HepG2 (cell line): ENCODE results near the gene KLK14. TPM values are rescaled to one million over a fixed set of nuclear protein-coding genes. Genes with fewer than 3 reads are reported as not detected.

Experiments
- ATAC-seq: fragments of 200-7000 bp; cut with Tn5 transposase; 3 replicates; pipeline ENCODE4 v1.9.1; 2020; ENCODE audit warnings: mild to moderate bottlenecking, moderate library complexity
- BruUV-seq: library from RNA; stranded (reverse); fragments of 400-500 nt; replicated peaks from 2 replicates; lab custom pipeline; 2021; lab: Mats Ljungman, UMichigan
- CTCF ChIA-PET: fragments of 300-600 bp; formaldehyde crosslinking; extraction: SDS; loops from one replicate; lab custom pipeline; 2021; ENCODE audit warnings: low total read pairs, inconsistent platforms, low intra/inter-chr PET ratio; lab: Yijun Ruan, JAX
- POLR2A ChIA-PET: fragments of 350-600 bp; sonication (Branson Sonifier 250); formaldehyde crosslinking; loops from one replicate; lab custom pipeline; 2020; ENCODE audit warnings: antibody characterized with exemption, inconsistent platforms; lab: Yijun Ruan, JAX
- DNase-seq: peaks from one replicate; pipeline ENCODE4 v3.0.0-alpha.2; 2015; ENCODE audit warnings: low spot score
- FAIRE-seq: peaks from 3 replicates; lab custom pipeline; 2011; peaks lifted over from hg19 to GRCh38; lab: Jason Lieb, UNC
- H2AFZ ChIP-seq: one replicate; pipeline ENCODE4 v1.6.1; 2011; ENCODE audit warnings: low read length, inconsistent platforms
- H3K27ac ChIP-seq: fragments of 300-600 bp; 3 replicates; pipeline ENCODE4 v1.8.0; 2011; ENCODE audit warnings: mixed run types, mild to moderate bottlenecking, mixed read lengths, low read length, inconsistent platforms; ENCODE audit not compliant: insufficient read depth; ENCODE audit errors: extremely low read length
- H3K27me3 ChIP-seq, 2 experiments: fragments of 200-600 bp in 1 of 2; 2 replicates in 1 of 2; 3 replicates in 1 of 2; pipeline versions ENCODE4 v1.6.0 to v1.8.0; 2011; ENCODE audit warnings: low read length in 2 of 2, mild to moderate bottlenecking in 2 of 2, moderate library complexity in 2 of 2, inconsistent platforms in 1 of 2; ENCODE audit not compliant: insufficient read depth in 2 of 2, control insufficient read depth in 1 of 2
- H3K36me3 ChIP-seq, 2 experiments: fragments of 200-600 bp in 1 of 2; replicated peaks in 1 of 2; 2 replicates in 1 of 2; 3 replicates in 1 of 2; pipeline versions ENCODE4 v1.5.1 to v1.8.0; 2011; ENCODE audit warnings: low read length in 2 of 2, inconsistent platforms in 1 of 2; ENCODE audit not compliant: insufficient read depth in 2 of 2, control insufficient read depth in 1 of 2
- H3K4me1 ChIP-seq: 2 replicates; pipeline ENCODE4 v1.5.1; 2012; ENCODE audit warnings: low read length, inconsistent platforms; ENCODE audit not compliant: insufficient read depth
- H3K4me2 ChIP-seq: 2 replicates; pipeline ENCODE4 v1.6.0; 2011; ENCODE audit warnings: low read depth, low read length, inconsistent platforms
- H3K4me3 ChIP-seq, 3 experiments: fragments of 200-600 bp in 1 of 3; sonication (generic), shearing (Covaris generic) in 1 of 3; replicated peaks in 1 of 3; 2 replicates each; pipeline ENCODE4 v1.5.1; 2011 to 2016; ENCODE audit warnings: low read length in 3 of 3, inconsistent platforms in 2 of 3, low read depth in 2 of 3, mild to moderate bottlenecking in 2 of 3, control low read depth in 1 of 3, mixed read lengths in 1 of 3; ENCODE audit not compliant: insufficient read depth in 1 of 3
- H3K79me2 ChIP-seq: one replicate; pipeline ENCODE4 v1.6.1; 2011; ENCODE audit warnings: low read length, inconsistent platforms; ENCODE audit not compliant: insufficient read depth
- H3K9ac ChIP-seq: 2 replicates; pipeline ENCODE4 v1.6.0; 2011; ENCODE audit warnings: mild to moderate bottlenecking, low read depth, low read length, inconsistent platforms; ENCODE audit not compliant: insufficient read depth
- H3K9me3 ChIP-seq: 2 replicates; pipeline ENCODE4 v1.5.1; 2012; ENCODE audit warnings: mild to moderate bottlenecking, low read length
- H4K20me1 ChIP-seq: 2 replicates; pipeline ENCODE4 v1.6.0; 2011; ENCODE audit warnings: inconsistent platforms, mild to moderate bottlenecking, low read length, moderate library complexity; ENCODE audit not compliant: insufficient read depth
- AGO2 ChIP-seq: fragments of 200-400 bp; formaldehyde crosslinking; optimal IDR thresholded peaks from 2 replicates; pipeline ENCODE3; 2017; ENCODE audit warnings: mild to moderate bottlenecking, low read depth, low read length, moderate library complexity
- FLYWCH1 ChIP-seq: sonication (generic); formaldehyde crosslinking; IDR thresholded peaks from 2 replicates; pipeline ENCODE4 v1.8.1; 2023; ENCODE audit warnings: mild to moderate bottlenecking, missing genetic modification reagents
- FOXA1 ChIP-seq, 2 experiments: fragments of 450-650 bp in 1 of 2; sonication (generic) in 1 of 2; formaldehyde crosslinking in 1 of 2; IDR thresholded peaks; 2 replicates each; pipeline versions ENCODE4 v1.4.0 to v1.6.1; 2016 to 2020; ENCODE audit warnings: missing genetic modification reagents in 1 of 2
- GLI4 ChIP-seq: sonication (generic); formaldehyde crosslinking; IDR thresholded peaks from 2 replicates; pipeline ENCODE4 v1.5.1; 2020; ENCODE audit warnings: missing genetic modification reagents, mild to moderate bottlenecking, moderate library complexity, borderline replicate concordance
- HINFP ChIP-seq: sonication (generic); formaldehyde crosslinking; IDR thresholded peaks from 2 replicates; pipeline ENCODE4 v1.4.0; 2020; ENCODE audit warnings: low read depth, mild to moderate bottlenecking, missing genetic modification reagents
- HOXA5 ChIP-seq: sonication (generic); formaldehyde crosslinking; IDR thresholded peaks from 2 replicates; pipeline ENCODE4 v1.4.0; 2020; ENCODE audit warnings: missing genetic modification reagents
- NFKBIZ ChIP-seq: IDR thresholded peaks from 2 replicates; pipeline ENCODE4 v1.6.1; 2018; ENCODE audit warnings: missing genetic modification reagents, missing compliant biosample characterization
- PHF21A ChIP-seq: sonication (generic); formaldehyde crosslinking; IDR thresholded peaks from 2 replicates; pipeline ENCODE4 v1.5.0; 2020; ENCODE audit warnings: mild to moderate bottlenecking, missing genetic modification reagents
- RBFOX2 ChIP-seq: fragments of 200-400 bp; formaldehyde crosslinking; IDR thresholded peaks from 2 replicates; pipeline ENCODE4 v1.6.1; 2017; ENCODE audit warnings: low read depth, mild to moderate bottlenecking, low read length
- SALL2 ChIP-seq: sonication (generic); formaldehyde crosslinking; IDR thresholded peaks from 2 replicates; pipeline ENCODE4 v1.8.1; 2023; ENCODE audit warnings: mild to moderate bottlenecking, missing genetic modification reagents, inconsistent platforms
- SCMH1 ChIP-seq: sonication (generic); formaldehyde crosslinking; IDR thresholded peaks from 2 replicates; pipeline ENCODE4 v1.9.0; 2021; ENCODE audit warnings: missing genetic modification reagents, mild to moderate bottlenecking, borderline replicate concordance
- ZFP41 ChIP-seq: sonication (generic); formaldehyde crosslinking; IDR thresholded peaks from 2 replicates; pipeline ENCODE4 v1.4.0; 2020; ENCODE audit warnings: mild to moderate bottlenecking, missing genetic modification reagents, borderline replicate concordance
- ZNF124 ChIP-seq: sonication (generic); formaldehyde crosslinking; IDR thresholded peaks from 2 replicates; pipeline ENCODE4 v1.4.0; 2020; ENCODE audit warnings: missing genetic modification reagents
- ZNF275 ChIP-seq: sonication (generic); formaldehyde crosslinking; IDR thresholded peaks from 2 replicates; pipeline ENCODE4 v1.8.0; 2022; ENCODE audit warnings: missing genetic modification reagents, mild to moderate bottlenecking, inconsistent platforms, borderline replicate concordance
- ZNF282 ChIP-seq: fragments of 450-650 bp; IDR thresholded peaks from 2 replicates; pipeline ENCODE4 v1.6.1; 2018; ENCODE audit not compliant: partially characterized antibody
- ZNF782 ChIP-seq: sonication (generic); formaldehyde crosslinking; IDR thresholded peaks from 2 replicates; pipeline ENCODE4 v1.4.0; 2020; ENCODE audit warnings: missing genetic modification reagents, mild to moderate bottlenecking, borderline replicate concordance
- WGBS: methylation state at CpG from one replicate; pipeline ENCODE4 v1.1.6; 2017; ENCODE audit warnings: low lambda C conversion rate; 5-methylcytosine and 5-hydroxymethylcytosine counted together
- in situ Hi-C: cut with HindIII; loops from 2 replicates; pipeline ENCODE4 v1.10.0; 2017; ENCODE audit warnings: low pct_unique_long_range_greater_than_20kb; ENCODE audit not compliant: extremely low pct_ligation_motif_present
- intact Hi-C: fragments of 100-400 bp; cut with micrococcal nuclease; formaldehyde crosslinking; loops from one replicate; pipeline ENCODE4 v1.10.0; 2022; ENCODE audit not compliant: unreplicated experiment
- polyA plus RNA-seq, 8 experiments: library from polyadenylated mRNA; depleted of rRNA in 3 of 8; stranded (reverse) in 7 of 8; unstranded in 1 of 8; fragments of >200 nt; fragmentation: Illumina TruSeq in 4 of 8; extraction: Trizol in 4 of 8; gene quantifications; 2 replicates each; pipeline versions ENCODE4 v1.2.1 to v1.2.3, GENCODE V29; 2011 to 2016; ENCODE audit warnings: low read depth in 4 of 8, missing spikeins in 1 of 8, mixed read lengths in 1 of 8; ENCODE audit not compliant: insufficient read depth in 1 of 8
- total RNA-seq, 5 experiments: library from RNA; depleted of rRNA; stranded (reverse); fragments of >200 nt; fragmentation: Illumina TruSeq; extraction: Trizol; gene quantifications; 2 replicates each; pipeline ENCODE4 v1.2.3, GENCODE V29; 2016; ENCODE audit warnings: low read depth in 1 of 5

The KLK14 gene
- total and polyA plus RNA-seq, 2 of the 13 experiments (the other 11 are each of a cell fraction or from before 2014, with no cell fraction given): not detected

DNA sequence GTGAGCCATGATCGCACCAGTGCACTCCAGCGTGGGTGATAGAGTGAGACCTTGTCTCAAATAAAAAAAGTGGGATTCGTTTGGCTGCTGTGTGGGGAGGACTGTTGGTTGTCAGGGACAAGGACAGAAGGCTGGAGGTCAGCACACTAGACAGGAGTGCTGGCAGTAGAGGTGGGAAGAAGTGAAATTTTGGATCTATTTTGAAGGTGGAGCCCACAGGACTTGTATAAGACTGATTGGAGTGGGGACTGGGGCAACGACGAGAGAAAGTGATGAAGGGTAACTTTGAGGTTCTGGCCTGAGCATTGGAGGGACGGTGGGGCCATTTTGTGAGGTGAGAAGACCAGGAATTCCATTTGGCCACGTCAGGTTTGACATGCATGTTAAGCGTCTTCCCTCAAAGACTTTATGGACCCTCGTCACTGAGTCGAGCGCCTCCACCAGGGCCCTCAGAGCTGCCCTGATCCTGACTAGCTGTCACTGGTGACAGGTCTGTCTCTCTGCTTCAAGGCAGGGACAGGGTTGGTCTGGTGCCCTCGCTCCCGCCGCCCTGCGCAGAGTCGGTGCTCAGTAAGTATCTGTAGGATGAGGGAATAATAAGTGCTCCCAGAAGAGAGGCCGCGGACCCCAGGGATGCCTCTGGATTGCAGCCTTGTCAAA lies 24.8 kb upstream of the KLK14 start (continued):
- no peak for TF ChIP-seq ZNF275 (CRISPR knock-in tag)
- TF ChIP-seq ZFP41: no peak
- TF ChIP-seq SALL2 (CRISPR knock-in tag): no peak
- no peak for TF ChIP-seq FLYWCH1 (CRISPR knock-in tag)
- TF ChIP-seq SCMH1 (CRISPR knock-in tag): no peak
- TF ChIP-seq ZNF124: no peak
- TF ChIP-seq HINFP (CRISPR knock-in tag): 0 out of 2 replicates have a peak, but pooled peaks have one; percentile 63

DNA sequence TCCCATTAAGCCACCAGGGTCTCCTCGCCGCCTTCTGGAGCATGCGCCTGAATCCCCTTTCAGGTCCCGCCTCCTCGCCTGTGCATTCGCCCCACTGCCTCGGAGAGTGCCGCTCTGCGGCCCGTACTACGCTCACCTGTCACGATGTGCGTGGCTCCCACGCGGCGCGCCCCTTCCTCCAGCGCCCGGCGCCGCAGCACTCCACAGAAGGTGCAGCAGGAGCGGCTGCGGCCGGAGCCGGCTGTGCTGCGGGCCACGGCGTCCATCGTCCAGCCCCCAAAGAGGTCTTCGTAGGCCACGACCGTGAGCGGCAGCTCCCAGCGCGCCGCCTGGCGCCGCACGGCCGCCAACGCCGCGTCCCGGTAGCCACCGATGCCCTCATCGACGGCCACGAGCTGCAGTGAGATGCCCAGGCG lies 21.2 kb upstream of the KLK14 start:
- H3K79me2 ChIP-seq: peaks cover 3% of the 10 kb centered on the region
- intact Hi-C loops: loop anchor here (10.0 kb wide), 1 partner anchor 169 kb away; no protein-coding TSS in a partner anchor
- CTCF ChIA-PET: no interaction called here

More for the DNA sequence above, 21.2 kb upstream of the KLK14 start:
- no peak for DNase-seq
- over 99% methylated on average over 49 of the region's 49 CpGs for WGBS
- H3K36me3 ChIP-seq: peaks cover 5 to 15% of the 10 kb centered on the region in 2 experiments; a peak in 2 of 5 replicates
- BruUV-seq: no TSS peak
- POLR2A ChIA-PET: no interaction called here
- in situ Hi-C loops: no loop called here
- no peak overlapping the region for H2AFZ ChIP-seq
- no peak overlapping the region for H3K4me3 ChIP-seq
- H3K4me1 ChIP-seq: peaks cover 15% of the 10 kb centered on the region
- 0 out of 2 replicates have a peak, but pooled peaks cover 3% of the 10 kb centered on the region for H4K20me1 ChIP-seq
- TF ChIP-seq RBFOX2 (peak; percentile 65; the same call in 1 of the 2 replicates), GLI4 (CRISPR knock-in tag) (no peak), HOXA5 (no peak), AGO2 (peak; percentile 38), ZNF782 (CRISPR knock-in tag) (no peak), FOXA1 (IDR thresholded peaks at IDR 0.05) (no peak), FOXA1 (CRISPR knock-in tag; IDR thresholded peaks at IDR 0.05) (no peak), ZNF282 (no peak), PHF21A (CRISPR knock-in tag) (no peak), NFKBIZ (CRISPR knock-in tag) (no peak)
- no peaks in the 10 kb centered on the region for H3K9me3 ChIP-seq
- no peak overlapping the region for H3K27ac ChIP-seq
- H3K9ac ChIP-seq: no peak overlapping the region
- H3K27me3 ChIP-seq: no peaks in the 10 kb centered on the region; a peak in 1 of 5 replicates
- ATAC-seq: no peak
- H3K4me2 ChIP-seq: no peak overlapping the region
- no peak for FAIRE-seq
